Neuronal stem cell (in vitro differentiated cells): Measurements from ENCODE around the gene PCDHA3. TPM values are rescaled to one million over a fixed set of nuclear protein-coding genes. Genes with fewer than 3 reads are reported as not detected.

ENCODE experiments used
- DNase-seq: peaks from one replicate; pipeline ENCODE4 v3.0.0-alpha.2; 2013; ENCODE audit warnings: low spot score
- H2AFZ ChIP-seq: one replicate; pipeline ENCODE4 v1.6.1; 2013; ENCODE audit warnings: mild to moderate bottlenecking, low read length, inconsistent platforms
- H2AK5ac ChIP-seq: 2 replicates; pipeline ENCODE4 v1.6.1; 2013; ENCODE audit warnings: low read depth, mild to moderate bottlenecking, inconsistent platforms, low read length, moderate library complexity, mixed read lengths
- H2BK120ac ChIP-seq: 2 replicates; pipeline ENCODE4 v1.6.1; 2013; ENCODE audit warnings: low read depth, mild to moderate bottlenecking, inconsistent platforms, low read length, moderate library complexity, mixed read lengths
- H2BK12ac ChIP-seq: one replicate; pipeline ENCODE4 v1.6.1; 2013; ENCODE audit warnings: low read length, inconsistent platforms
- H2BK15ac ChIP-seq: 2 replicates; pipeline ENCODE4 v1.6.1; 2013; ENCODE audit warnings: mild to moderate bottlenecking, low read length, inconsistent platforms, mixed read lengths
- H2BK5ac ChIP-seq: one replicate; pipeline ENCODE4 v1.6.1; 2013; ENCODE audit warnings: inconsistent platforms, mild to moderate bottlenecking, low read length, moderate library complexity
- H3K14ac ChIP-seq: one replicate; pipeline ENCODE4 v1.6.1; 2013; ENCODE audit warnings: low read length, inconsistent platforms
- H3K18ac ChIP-seq: 2 replicates; pipeline ENCODE4 v1.6.1; 2013; ENCODE audit warnings: low read length, inconsistent platforms
- H3K23ac ChIP-seq: 2 replicates; pipeline ENCODE4 v1.6.1; 2013; ENCODE audit warnings: low read depth, mild to moderate bottlenecking, mixed read lengths, low read length, inconsistent platforms; ENCODE audit not compliant: poor library complexity
- H3K27ac ChIP-seq: replicated peaks from 3 replicates; pipeline ENCODE4 v1.5.1; 2013; ENCODE audit warnings: low read length, inconsistent platforms
- H3K27me3 ChIP-seq, 3 experiments: 2 replicates each; pipeline ENCODE4 v1.6.1; 2013; ENCODE audit warnings: low read length in 3 of 3, mild to moderate bottlenecking in 2 of 3, inconsistent platforms in 1 of 3, low read depth in 1 of 3, mixed read lengths in 1 of 3, moderate library complexity in 1 of 3; ENCODE audit not compliant: control insufficient read depth in 3 of 3, insufficient read depth in 3 of 3
- H3K36me3 ChIP-seq, 2 donors: replicated peaks in 1 of 2; 2 replicates each; pipeline ENCODE4 v1.6.1; 2013; ENCODE audit warnings: low read length in 2 of 2; ENCODE audit not compliant: control insufficient read depth in 2 of 2, insufficient read depth in 2 of 2
- H3K4ac ChIP-seq: 2 replicates; pipeline ENCODE4 v1.6.1; 2013; ENCODE audit warnings: inconsistent platforms, mild to moderate bottlenecking, low read length, moderate library complexity
- H3K4me1 ChIP-seq, 2 donors: 1 replicate in 1 of 2; 2 replicates in 1 of 2; pipeline ENCODE4 v1.6.1; 2013; ENCODE audit warnings: low read length in 2 of 2, low read depth in 1 of 2; ENCODE audit not compliant: control insufficient read depth in 2 of 2, insufficient read depth in 1 of 2
- H3K4me2 ChIP-seq: one replicate; pipeline ENCODE4 v1.6.1; 2013; ENCODE audit warnings: mild to moderate bottlenecking, low read length, inconsistent platforms; ENCODE audit not compliant: insufficient read depth, poor library complexity, severe bottlenecking
- H3K4me3 ChIP-seq, 2 donors: 2 replicates each; pipeline ENCODE4 v1.5.1; 2013; ENCODE audit warnings: low read length in 2 of 2, mild to moderate bottlenecking in 2 of 2, inconsistent platforms in 1 of 2, moderate library complexity in 1 of 2
- H3K79me1 ChIP-seq: one replicate; pipeline ENCODE4 v1.6.1; 2013; ENCODE audit warnings: low read depth, mild to moderate bottlenecking, inconsistent platforms, low read length, moderate library complexity
- H3K9ac ChIP-seq: one replicate; pipeline ENCODE4 v1.6.1; 2013; ENCODE audit warnings: mild to moderate bottlenecking, low read depth, low read length, inconsistent platforms; ENCODE audit not compliant: poor library complexity
- H3K9me3 ChIP-seq, 2 donors: replicated peaks in 1 of 2; 2 replicates each; pipeline versions ENCODE3 to v1.6.1; 2013; ENCODE audit warnings: low read length in 2 of 2, mild to moderate bottlenecking in 2 of 2, inconsistent platforms in 1 of 2, low read depth in 1 of 2, mixed read lengths in 1 of 2, moderate library complexity in 1 of 2; ENCODE audit not compliant: control insufficient read depth in 2 of 2, insufficient read depth in 1 of 2
- H4K8ac ChIP-seq: one replicate; pipeline ENCODE4 v1.6.1; 2013; ENCODE audit warnings: low read depth, mild to moderate bottlenecking, inconsistent platforms, low read length, moderate library complexity
- H4K91ac ChIP-seq: one replicate; pipeline ENCODE4 v1.6.1; 2013; ENCODE audit warnings: low read length, low read depth, mild to moderate bottlenecking, inconsistent platforms; ENCODE audit not compliant: poor library complexity
- WGBS, 2 donors: extraction: QIAGEN DNeasy Blood & Tissue Kit; methylation state at CpG; one replicate each; pipeline ENCODE4 v1.1.7; 2013; ENCODE audit warnings: missing lambda C conversion rate in 2 of 2, mixed read lengths in 1 of 2; ENCODE audit not compliant: insufficient read length in 2 of 2, insufficient replicate concordance in 1 of 2; ENCODE audit errors: extremely low coverage in 2 of 2; 5-methylcytosine and 5-hydroxymethylcytosine counted together
- polyA plus RNA-seq, 2 experiments: library from polyadenylated mRNA; stranded (reverse); fragments of 200-250 nt; gene quantifications; one replicate each; pipeline ENCODE4 v1.2.3, GENCODE V29; 2013

The PCDHA3 gene
- polyA plus RNA-seq (2013, experiment 1 of 2) = 0.64 TPM
- polyA plus RNA-seq (2013, experiment 2 of 2) = 0.84 TPM

- Histone ChIP-seq H3K9ac (no peak within 1 kb of the TSS), H3K79me1 (peaks cover 6% of the 10 kb centered on the region), H4K8ac (no peak within 1 kb of the TSS), H2AK5ac (no peak within 1 kb of the TSS), H3K27me3 (no peaks in the 10 kb centered on the region), H3K23ac (no peak within 1 kb of the TSS), H3K36me3 (peaks cover 5 to 16% of the 10 kb centered on the region in 2 donors), H3K14ac (no peak within 1 kb of the TSS), H2BK120ac (no peak within 1 kb of the TSS), H3K27ac (no peak within 1 kb of the TSS), H2BK15ac (no peak within 1 kb of the TSS), H3K4me3 (peak within 1 kb of the TSS in 1 of 2 donors; percentile 50), H3K9me3 (peaks cover 26 to 55% of the 10 kb centered on the region in 2 donors), H4K91ac (no peak within 1 kb of the TSS), H2AFZ (no peak within 1 kb of the TSS), H3K4me1 (no peaks in the 10 kb centered on the region), H2BK12ac (no peak within 1 kb of the TSS), H3K4ac (no peak within 1 kb of the TSS), H3K4me2 (no peak within 1 kb of the TSS), H2BK5ac (no peak within 1 kb of the TSS), H3K18ac (no peak within 1 kb of the TSS)
- no CpG with 5 or more reads among the region's 29 CpGs for WGBS, 2 donors
- no peak for DNase-seq
These were observed at the start of gene PCDHA3 for GRCh38 chr5:140800816-140801493. PCDHA3 (plus strand) TSS chr5:140801057.

- H3K4ac ChIP-seq = peak overlapping the region; percentile 89
- H3K14ac ChIP-seq = peak overlapping the region; percentile 71
- H2BK12ac ChIP-seq = no peak overlapping the region
- no peak overlapping the region for H3K27ac ChIP-seq
- no peaks in the 10 kb centered on the region for H3K4me1 ChIP-seq
- no peak overlapping the region for H2BK5ac ChIP-seq
- H3K23ac ChIP-seq = no peak overlapping the region
- no peak overlapping the region for H2BK15ac ChIP-seq
- H3K27me3 ChIP-seq = no peaks in the 10 kb centered on the region
- H3K18ac ChIP-seq = no peak overlapping the region
- H3K36me3 ChIP-seq = no peaks in the 10 kb centered on the region
- H2AFZ ChIP-seq = no peak overlapping the region
- H3K9ac ChIP-seq = no peak overlapping the region
- WGBS, 2 donors = no CpG with 5 or more reads among the region's 5 CpGs
- no peak overlapping the region for H3K4me3 ChIP-seq
- no peak overlapping the region for H4K8ac ChIP-seq
- no peak overlapping the region for H2BK120ac ChIP-seq
- peaks cover 12 to 15% of the 10 kb centered on the region in 2 donors for H3K9me3 ChIP-seq
- H3K4me2 ChIP-seq = no peak overlapping the region
- no peaks in the 10 kb centered on the region for H3K79me1 ChIP-seq
- no peak overlapping the region for H2AK5ac ChIP-seq
- no peak for DNase-seq
- no peak overlapping the region for H4K91ac ChIP-seq
These were observed 47.3 kb upstream of the PCDHA3 start for GRCh38 chr5:140753561-140753960.

GRCh38 chr5:140764177-140764973, 36.5 kb upstream of the PCDHA3 start:
- H2BK15ac ChIP-seq = no peak overlapping the region
- H3K9me3 ChIP-seq = peaks cover 8 to 60% of the 10 kb centered on the region in 2 donors
- H3K4me2 ChIP-seq = no peak overlapping the region
- H3K27me3 ChIP-seq = no peaks in the 10 kb centered on the region
- WGBS, 2 donors = no CpG with 5 or more reads among the region's 2 CpGs
- no peak overlapping the region for H2AFZ ChIP-seq
- no peak for DNase-seq
- no peak overlapping the region for H2AK5ac ChIP-seq
- H3K4ac ChIP-seq = no peak overlapping the region
- H2BK120ac ChIP-seq = no peak overlapping the region
- no peak overlapping the region for H2BK5ac ChIP-seq
- H4K91ac ChIP-seq = no peak overlapping the region
- no peak overlapping the region for H4K8ac ChIP-seq
- H3K4me1 ChIP-seq = no peaks in the 10 kb centered on the region
- no peaks in the 10 kb centered on the region for H3K36me3 ChIP-seq
- H2BK12ac ChIP-seq = no peak overlapping the region
- no peak overlapping the region for H3K14ac ChIP-seq
- no peak overlapping the region for H3K18ac ChIP-seq
- H3K23ac ChIP-seq = no peak overlapping the region
- no peaks in the 10 kb centered on the region for H3K79me1 ChIP-seq
- H3K9ac ChIP-seq = no peak overlapping the region
- H3K27ac ChIP-seq = no peak overlapping the region
- no peak overlapping the region for H3K4me3 ChIP-seq

GRCh38 chr5:140767444-140767843, 33.4 kb upstream of the PCDHA3 start:
- Histone ChIP-seq H3K36me3 (no peaks in the 10 kb centered on the region), H2BK12ac (no peak overlapping the region), H3K4me1 (no peaks in the 10 kb centered on the region), H3K4me3 (no peak overlapping the region), H4K91ac (no peak overlapping the region), H2BK5ac (no peak overlapping the region), H3K4ac (no peak overlapping the region), H3K9ac (no peak overlapping the region), H2BK120ac (no peak overlapping the region), H3K9me3 (peaks cover 9 to 51% of the 10 kb centered on the region in 2 donors), H3K23ac (no peak overlapping the region), H3K18ac (no peak overlapping the region), H2BK15ac (no peak overlapping the region), H2AK5ac (no peak overlapping the region), H3K4me2 (no peak overlapping the region), H2AFZ (no peak overlapping the region), H3K27me3 (no peaks in the 10 kb centered on the region), H3K27ac (no peak overlapping the region), H4K8ac (no peak overlapping the region), H3K79me1 (no peaks in the 10 kb centered on the region), H3K14ac (no peak overlapping the region)
- DNase-seq = no peak
- no CpG with 5 or more reads among the region's 4 CpGs for WGBS, 2 donors
